CD14-positive monocyte (primary cell): Measurements from ENCODE around the gene PDCL3. TPM values are rescaled to one million over a fixed set of nuclear protein-coding genes. Genes with fewer than 3 reads are reported as not detected.

ENCODE experiments used
- DNase-seq, 3 donors: peaks; one replicate each; pipeline ENCODE4 v3.0.0-alpha.2; 2011 to 2022
- H2AFZ ChIP-seq: 2 replicates; pipeline ENCODE4 v1.6.0; 2012; ENCODE audit warnings: mild to moderate bottlenecking, low read depth, low read length, inconsistent platforms; ENCODE audit not compliant: insufficient read depth, poor library complexity, severe bottlenecking
- H3K27ac ChIP-seq, 2 donors: 1 replicate in 1 of 2; 2 replicates in 1 of 2; pipeline ENCODE4 v1.5.1; 2012 to 2013; ENCODE audit warnings: low read length in 2 of 2, control low read depth in 1 of 2, inconsistent platforms in 1 of 2, low read depth in 1 of 2, mild to moderate bottlenecking in 1 of 2
- H3K27me3 ChIP-seq, 2 donors: one replicate each; pipeline versions ENCODE4 v1.6.0 to v1.6.1; 2011 to 2013; ENCODE audit warnings: low read length in 2 of 2; ENCODE audit not compliant: control insufficient read depth in 2 of 2, insufficient read depth in 2 of 2
- H3K36me3 ChIP-seq, 2 donors: replicated peaks in 1 of 2; 1 replicate in 1 of 2; 2 replicates in 1 of 2; pipeline versions ENCODE4 v1.5.1 to v1.6.1; 2012 to 2013; ENCODE audit warnings: low read length in 2 of 2, control low read depth in 1 of 2, inconsistent platforms in 1 of 2, mild to moderate bottlenecking in 1 of 2; ENCODE audit not compliant: insufficient read depth in 2 of 2, control insufficient read depth in 1 of 2
- H3K4me1 ChIP-seq, 2 donors: 1 replicate in 1 of 2; 2 replicates in 1 of 2; pipeline versions ENCODE4 v1.5.1 to v1.6.1; 2012 to 2013; ENCODE audit warnings: low read length in 2 of 2, control low read depth in 1 of 2, inconsistent platforms in 1 of 2, mild to moderate bottlenecking in 1 of 2, moderate library complexity in 1 of 2; ENCODE audit not compliant: insufficient read depth in 2 of 2, control insufficient read depth in 1 of 2
- H3K4me2 ChIP-seq: replicated peaks from 2 replicates; pipeline ENCODE3; 2012; ENCODE audit warnings: low read length, moderate library complexity, mild to moderate bottlenecking; ENCODE audit not compliant: poor library complexity, severe bottlenecking; ENCODE audit errors: extremely low read depth
- H3K4me3 ChIP-seq, 3 experiments: fragments of 200-600 bp in 1 of 3; sonication (generic) in 1 of 3; replicated peaks in 1 of 3; 1 replicate in 2 of 3; 2 replicates in 1 of 3; pipeline ENCODE4 v1.5.1; 2011 to 2013; ENCODE audit warnings: low read length in 3 of 3, mild to moderate bottlenecking in 3 of 3, control low read depth in 2 of 3, low read depth in 2 of 3, inconsistent platforms in 1 of 3, moderate library complexity in 1 of 3
- H3K79me2 ChIP-seq: 2 replicates; pipeline ENCODE4 v1.6.0; 2012; ENCODE audit warnings: mild to moderate bottlenecking, control low read depth, inconsistent platforms, low read length, moderate library complexity; ENCODE audit not compliant: insufficient read depth
- H3K9ac ChIP-seq: 2 replicates; pipeline ENCODE4 v1.6.0; 2017; ENCODE audit warnings: low read length, mild to moderate bottlenecking; ENCODE audit not compliant: insufficient read depth, poor library complexity, severe bottlenecking
- H3K9me3 ChIP-seq, 2 donors: replicated peaks in 1 of 2; 1 replicate in 1 of 2; 2 replicates in 1 of 2; pipeline versions ENCODE4 v1.5.1 to v1.6.1; 2012 to 2013; ENCODE audit warnings: low read length in 2 of 2, control low read depth in 1 of 2; ENCODE audit not compliant: control insufficient read depth in 1 of 2, insufficient read depth in 1 of 2
- H4K20me1 ChIP-seq: 2 replicates; pipeline ENCODE4 v1.6.0; 2012; ENCODE audit warnings: mild to moderate bottlenecking, low read length, control low read depth, moderate library complexity; ENCODE audit not compliant: insufficient read depth
- H3K27ac Mint-ChIP-seq, 7 donors: one replicate each; pipeline ENCODE4 v1.8.0; 2020; ENCODE audit warnings: mild to moderate bottlenecking in 7 of 7, mixed read lengths in 7 of 7, moderate library complexity in 6 of 7, inconsistent platforms in 2 of 7
- H3K27me3 Mint-ChIP-seq, 3 donors: one replicate each; pipeline ENCODE4 v1.8.0; 2021 to 2022; ENCODE audit warnings: low read depth in 3 of 3, mild to moderate bottlenecking in 3 of 3, mixed read lengths in 3 of 3, moderate library complexity in 3 of 3, inconsistent platforms in 1 of 3
- H3K36me3 Mint-ChIP-seq, 2 donors: one replicate each; pipeline ENCODE4 v1.8.0; 2020; ENCODE audit warnings: mixed read lengths in 2 of 2, inconsistent platforms in 1 of 2, mild to moderate bottlenecking in 1 of 2
- H3K4me1 Mint-ChIP-seq: one replicate; pipeline ENCODE4 v1.8.0; 2020; ENCODE audit warnings: mild to moderate bottlenecking, mixed read lengths
- H3K4me3 Mint-ChIP-seq, 2 donors: one replicate each; pipeline ENCODE4 v1.8.0; 2020; ENCODE audit warnings: mild to moderate bottlenecking in 2 of 2, mixed read lengths in 2 of 2, moderate library complexity in 1 of 2
- H3K9me3 Mint-ChIP-seq, 7 donors: one replicate each; pipeline ENCODE4 v1.8.0; 2020 to 2022; ENCODE audit warnings: mixed read lengths in 7 of 7, mild to moderate bottlenecking in 6 of 7, moderate library complexity in 6 of 7, inconsistent platforms in 2 of 7
- CTCF ChIP-seq: fragments of 200-600 bp; IDR thresholded peaks from one replicate; pipeline ENCODE4 v1.8.0; 2022; ENCODE audit warnings: antibody characterized with exemption, mild to moderate bottlenecking
- WGBS: methylation state at CpG from one replicate; pipeline ENCODE4 v1.1.5; 2013; ENCODE audit warnings: missing lambda C conversion rate; ENCODE audit not compliant: insufficient coverage; 5-methylcytosine and 5-hydroxymethylcytosine counted together
- intact Hi-C, 2 donors: fragments of 100-400 bp; cut with micrococcal nuclease; formaldehyde crosslinking; loops; one replicate each; pipeline versions ENCODE4 v1.15.0 to v1.15.1; 2023
- polyA plus RNA-seq, 3 donors: library from polyadenylated mRNA; depleted of rRNA in 1 of 3; unstranded in 2 of 3; stranded (reverse) in 1 of 3; fragments of 300-500 nt in 2 of 3; fragments of >200 nt in 1 of 3; fragmentation: Illumina TruSeq in 2 of 3; gene quantifications; 1 replicate in 2 of 3; 2 replicates in 1 of 3; pipeline ENCODE4 v1.2.3, GENCODE V29; 2012 to 2021

The PDCL3 gene
- polyA plus RNA-seq, 3 donors: 15.9 to 28.4 (median 24.8) TPM

- H3K27me3 Mint-ChIP-seq: peaks cover 2 to 6% (median 4%) of the 10 kb centered on the region in 3 donors
- TF ChIP-seq CTCF: no peak
- Histone ChIP-seq H3K9me3 (no peaks in the 10 kb centered on the region), H2AFZ (no peak overlapping the region), H3K4me1 (no peaks in the 10 kb centered on the region), H3K27me3 (no peaks in the 10 kb centered on the region), H3K79me2 (no peaks in the 10 kb centered on the region), H3K4me2 (no peak overlapping the region), H3K9ac (no peak overlapping the region), H3K27ac (no peak overlapping the region), H3K4me3 (no peak overlapping the region), H4K20me1 (no peaks in the 10 kb centered on the region), H3K36me3 (no peaks in the 10 kb centered on the region)
- 93% methylated on average over 3 of the region's 6 CpGs for WGBS
- no peak for DNase-seq
- peaks cover 0 to 6% (median 3%) of the 10 kb centered on the region in 7 donors for H3K9me3 Mint-ChIP-seq
- no peak overlapping the region for H3K27ac Mint-ChIP-seq
- no peaks in the 10 kb centered on the region for H3K36me3 Mint-ChIP-seq
- H3K4me1 Mint-ChIP-seq: no peaks in the 10 kb centered on the region
- intact Hi-C loops: no loop called here
- H3K4me3 Mint-ChIP-seq: no peak overlapping the region
These were observed 32.9 kb upstream of the PDCL3 start for GRCh38 chr2:100529900-100530299.

DNA sequence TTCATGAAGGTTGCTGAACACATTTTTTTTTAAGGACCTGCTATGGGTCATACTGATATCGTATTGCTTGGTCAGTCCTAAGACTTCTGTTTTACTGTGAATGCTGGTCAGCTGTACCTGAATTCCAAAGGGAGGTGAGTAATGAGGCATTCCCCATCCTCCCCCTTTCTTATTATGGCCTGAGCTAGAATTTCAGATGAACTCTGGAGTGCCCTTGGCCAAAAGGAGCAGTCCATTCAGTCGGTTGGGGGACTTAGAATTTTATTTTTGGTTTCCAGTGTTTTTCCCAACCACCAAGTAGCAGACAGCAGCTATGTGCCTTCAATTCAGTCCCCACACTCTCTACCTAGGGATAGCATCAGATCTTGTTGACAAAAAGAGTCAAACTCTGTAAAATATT is 26.9 kb upstream of the PDCL3 start:
- Mint-ChIP-seq H3K4me3 (no peak overlapping the region), H3K9me3 (peaks cover 0 to 5% (median 4%) of the 10 kb centered on the region in 7 donors), H3K4me1 (peaks cover 3% of the 10 kb centered on the region), H3K36me3 (no peaks in the 10 kb centered on the region), H3K27me3 (peaks cover 3 to 8% (median 7%) of the 10 kb centered on the region in 3 donors), H3K27ac (no peak overlapping the region)
- H3K36me3 ChIP-seq: no peaks in the 10 kb centered on the region
- no peak for TF ChIP-seq CTCF
- H2AFZ ChIP-seq: no peak overlapping the region
- no peak overlapping the region for H3K4me2 ChIP-seq
- intact Hi-C loops: no loop called here
- H3K4me3 ChIP-seq: no peak overlapping the region
- no peaks in the 10 kb centered on the region for H3K79me2 ChIP-seq
- no peak overlapping the region for H3K27ac ChIP-seq
- H3K4me1 ChIP-seq: no peaks in the 10 kb centered on the region
- DNase-seq: no peak
- no peaks in the 10 kb centered on the region for H4K20me1 ChIP-seq
- H3K9me3 ChIP-seq: no peaks in the 10 kb centered on the region
- WGBS: no CpG with 5 or more reads among the region's 2 CpGs
- H3K27me3 ChIP-seq: no peaks in the 10 kb centered on the region
- H3K9ac ChIP-seq: no peak overlapping the region
